HPDE6-E6E7 (cell line): ENCODE measurements around the gene ZFAND3.
"Not testable (repeated sequence)": the region's sequence is repeated elsewhere in the genome, so short reads cannot be mapped to it uniquely, and the experiment has no call there.

Source experiments
- DNase-seq: peaks from one replicate; pipeline ENCODE4 v3.0.0; 2011; ENCODE audit warnings: missing footprints; ENCODE audit errors: extremely low spot score

The ZFAND3 gene

GRCh38 chr6:37865504-37865903, 46.0 kb downstream of the ZFAND3 start:
- DNase-seq = no peak

GRCh38 chr6:37866590-37867507, 47.3 kb downstream of the ZFAND3 start:
- DNase-seq = no peak

DNA sequence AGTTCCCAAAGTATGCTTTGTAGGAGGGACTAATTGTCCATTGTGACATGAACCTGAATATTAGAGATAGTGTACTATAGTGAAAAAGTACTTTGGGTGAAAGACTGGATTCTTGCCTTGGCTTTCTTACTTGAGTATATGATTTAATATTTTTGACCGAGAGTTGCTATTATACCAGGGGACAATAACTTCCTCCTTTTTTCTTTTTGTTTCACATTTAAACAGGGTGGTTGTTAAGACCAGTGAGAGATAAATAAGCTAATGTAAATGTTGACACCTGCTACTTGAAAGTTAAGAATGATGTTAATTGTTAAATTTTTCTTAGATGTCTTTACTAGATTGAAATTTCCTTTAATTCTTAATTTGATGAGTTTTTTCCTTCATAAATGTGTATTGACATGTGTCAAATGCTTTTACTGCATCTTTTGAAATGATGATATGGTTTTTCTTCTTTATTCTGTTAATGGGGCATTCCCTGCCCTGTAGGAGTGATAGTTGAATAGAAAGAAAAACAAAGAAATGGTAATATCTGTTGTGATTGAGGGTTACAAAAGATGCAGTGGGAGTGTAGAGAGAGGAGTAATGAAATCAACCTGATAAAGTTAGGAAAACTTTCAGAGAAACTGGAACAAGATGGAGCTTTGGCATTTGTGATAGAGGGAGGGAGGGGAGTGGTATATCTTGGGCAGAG, 48.4 kb downstream of the ZFAND3 start:
- no peak for DNase-seq

DNA sequence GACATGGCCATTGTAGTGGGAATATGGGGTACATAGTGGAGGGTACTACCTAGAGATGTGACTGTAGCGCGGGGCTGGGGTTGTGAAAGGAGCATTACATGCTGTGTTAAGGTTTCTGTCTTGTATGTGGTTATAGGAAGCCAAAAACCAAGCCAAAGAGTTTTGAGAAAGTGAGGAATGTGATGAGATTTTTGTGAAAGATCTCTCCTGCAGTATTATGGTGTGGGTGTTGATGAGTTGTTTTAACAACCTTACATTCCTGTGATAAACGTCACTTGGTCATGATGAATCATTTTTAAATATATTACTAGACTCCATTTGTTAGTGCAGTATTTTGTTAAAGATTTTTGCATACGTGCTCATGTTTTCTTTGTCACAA, 48.9 kb downstream of the ZFAND3 start:
- peak; percentile 41 for DNase-seq

DNA sequence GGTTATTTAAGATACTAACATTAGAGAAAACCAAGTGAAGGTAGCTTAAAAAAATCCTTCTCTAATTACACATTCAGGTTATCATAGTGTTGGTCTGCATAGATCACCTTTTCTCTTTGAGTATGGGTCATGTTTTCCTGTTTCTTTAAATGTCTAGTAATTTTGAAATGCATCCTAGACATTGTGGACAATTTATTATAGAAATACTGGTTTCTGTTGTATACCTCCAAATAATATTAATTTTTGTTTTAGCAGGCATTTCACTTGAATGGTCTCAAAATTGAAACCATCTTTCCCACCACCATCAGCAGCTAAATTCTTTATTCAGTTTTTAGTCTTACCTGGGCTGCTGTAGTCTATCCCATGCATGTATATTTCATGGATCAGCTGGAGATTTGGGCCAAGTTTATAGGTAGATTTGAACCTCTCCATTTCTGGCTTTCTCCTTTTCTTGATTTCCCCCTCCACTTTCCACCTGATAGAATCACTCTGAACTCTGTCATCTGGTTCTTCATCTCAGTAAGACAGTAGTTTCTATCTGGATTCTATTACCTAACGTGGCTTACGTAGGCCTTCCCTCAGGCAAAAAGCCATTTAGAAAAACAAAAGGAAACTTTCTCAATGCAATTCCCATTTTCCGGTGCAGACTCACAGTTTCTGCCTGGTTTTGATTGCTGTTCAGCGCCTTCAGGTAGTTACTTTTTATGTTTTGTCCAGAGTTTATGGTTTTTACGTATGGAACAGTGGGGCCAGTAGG, 52.3 kb downstream of the ZFAND3 start:
- no peak for DNase-seq

DNA sequence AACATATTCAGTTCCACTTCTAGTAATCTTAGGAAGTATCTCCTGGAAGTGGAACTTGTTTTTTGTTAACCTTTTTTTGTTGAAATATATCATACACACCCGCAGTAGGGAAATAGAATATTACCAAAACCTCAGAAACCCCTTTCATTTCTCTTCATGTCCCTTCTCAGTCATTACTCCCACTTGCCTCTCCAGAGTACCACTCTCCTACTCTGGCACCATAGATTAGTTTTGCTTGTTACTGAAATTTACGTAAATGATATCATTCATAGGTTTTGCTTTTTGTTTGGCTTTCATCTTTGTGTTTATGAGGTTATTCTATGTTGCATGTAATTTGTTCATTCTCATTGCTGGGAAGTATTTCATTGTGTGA, 52.8 kb downstream of the ZFAND3 start:
- no peak for DNase-seq

DNA sequence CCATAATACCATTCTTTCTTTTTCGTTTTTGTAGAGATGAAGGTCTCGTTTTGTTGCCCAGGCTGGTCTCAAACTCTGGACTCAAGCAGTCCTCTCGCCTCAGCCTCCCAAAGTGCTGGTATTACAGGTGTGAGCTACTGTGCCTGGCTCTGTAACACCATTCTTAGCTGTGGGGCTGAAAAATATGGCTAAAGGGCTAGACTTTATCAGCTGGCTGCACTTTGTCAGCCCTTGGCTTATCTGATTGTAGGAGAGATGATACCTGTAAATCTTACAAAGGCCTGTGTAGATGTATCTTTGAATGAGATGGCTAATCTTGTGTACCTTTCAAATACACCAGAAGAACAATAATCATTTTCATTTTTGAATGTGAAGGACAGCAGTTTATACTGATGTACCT, 55.2 kb downstream of the ZFAND3 start:
- DNase-seq = no peak

DNA sequence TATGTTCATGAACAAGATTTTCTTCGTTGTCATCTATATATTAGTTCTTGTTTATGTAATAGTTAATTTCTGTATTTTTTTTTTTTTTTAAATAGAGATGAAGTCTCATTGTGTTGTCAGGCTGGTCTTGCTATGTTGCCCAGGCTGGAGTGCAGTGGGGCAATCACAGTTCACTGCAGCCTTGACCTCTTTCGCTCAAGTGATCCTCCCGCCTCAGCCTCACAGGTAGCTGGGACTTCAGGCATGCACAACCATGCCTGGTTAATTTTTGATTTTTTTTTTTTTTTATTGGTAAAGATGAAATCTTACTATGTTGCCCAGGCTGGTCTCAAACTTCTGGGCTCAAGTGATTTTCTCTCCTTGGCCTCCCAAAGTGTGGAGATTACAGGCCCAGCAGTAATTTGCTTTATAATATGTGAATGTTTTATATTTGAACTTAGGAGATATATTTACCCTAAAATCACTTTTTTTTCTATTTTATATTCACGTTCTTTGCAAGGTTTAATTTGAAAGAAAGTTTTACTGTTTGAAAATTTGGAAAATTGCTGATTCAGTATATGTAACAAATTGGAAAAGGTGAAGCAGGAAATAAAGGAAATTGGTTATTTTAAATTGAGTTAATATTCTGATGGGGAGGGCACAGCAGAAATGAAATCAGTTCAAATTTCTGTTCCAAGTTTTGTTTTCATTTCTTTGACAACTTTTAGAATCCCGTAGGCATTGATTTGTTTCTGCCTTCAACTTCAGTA, 56.2 kb downstream of the ZFAND3 start:
- DNase-seq = no peak

GRCh38 chr6:37876843-37877242, 57.3 kb downstream of the ZFAND3 start:
- no peak for DNase-seq

- no peak for DNase-seq
Observed at GRCh38 chr6:37877373-37878149, 58.0 kb downstream of the ZFAND3 start.

GRCh38 chr6:37878150-37878710, 58.7 kb downstream of the ZFAND3 start:
- no peak for DNase-seq

- not testable (repeated sequence) for DNase-seq
Observed at GRCh38 chr6:37880602-37881001, 61.1 kb downstream of the ZFAND3 start.

- no peak for DNase-seq
Observed at GRCh38 chr6:37882292-37882691, 62.8 kb downstream of the ZFAND3 start.

GRCh38 chr6:37882724-37883413, 63.3 kb downstream of the ZFAND3 start:
- no peak for DNase-seq

GRCh38 chr6:37884548-37884947, 65.0 kb downstream of the ZFAND3 start:
- DNase-seq = no peak

GRCh38 chr6:37889051-37889450, 69.5 kb downstream of the ZFAND3 start:
- DNase-seq = no peak

GRCh38 chr6:37889486-37889885, 70.0 kb downstream of the ZFAND3 start:
- DNase-seq = no peak

GRCh38 chr6:37891072-37891471, 71.5 kb downstream of the ZFAND3 start:
- DNase-seq = no peak

- no peak for DNase-seq
Observed at GRCh38 chr6:37893257-37893656, 73.7 kb downstream of the ZFAND3 start.

- DNase-seq = not testable (repeated sequence)
Observed at GRCh38 chr6:37893734-37894133, 74.2 kb downstream of the ZFAND3 start.
